GM18907 (cell line): Measurements from ENCODE around the gene ASB13.

Experiments
- ATAC-seq: cut with Tn5 transposase; IDR thresholded peaks from one replicate; pipeline ENCODE4 v1.9.1; 2021; ENCODE audit warnings: mild to moderate bottlenecking, moderate library complexity; ENCODE audit not compliant: unreplicated experiment

The ASB13 gene

GRCh38 chr10:5648494-5649457, 17.6 kb downstream of the ASB13 start:
- no peak for ATAC-seq

DNA sequence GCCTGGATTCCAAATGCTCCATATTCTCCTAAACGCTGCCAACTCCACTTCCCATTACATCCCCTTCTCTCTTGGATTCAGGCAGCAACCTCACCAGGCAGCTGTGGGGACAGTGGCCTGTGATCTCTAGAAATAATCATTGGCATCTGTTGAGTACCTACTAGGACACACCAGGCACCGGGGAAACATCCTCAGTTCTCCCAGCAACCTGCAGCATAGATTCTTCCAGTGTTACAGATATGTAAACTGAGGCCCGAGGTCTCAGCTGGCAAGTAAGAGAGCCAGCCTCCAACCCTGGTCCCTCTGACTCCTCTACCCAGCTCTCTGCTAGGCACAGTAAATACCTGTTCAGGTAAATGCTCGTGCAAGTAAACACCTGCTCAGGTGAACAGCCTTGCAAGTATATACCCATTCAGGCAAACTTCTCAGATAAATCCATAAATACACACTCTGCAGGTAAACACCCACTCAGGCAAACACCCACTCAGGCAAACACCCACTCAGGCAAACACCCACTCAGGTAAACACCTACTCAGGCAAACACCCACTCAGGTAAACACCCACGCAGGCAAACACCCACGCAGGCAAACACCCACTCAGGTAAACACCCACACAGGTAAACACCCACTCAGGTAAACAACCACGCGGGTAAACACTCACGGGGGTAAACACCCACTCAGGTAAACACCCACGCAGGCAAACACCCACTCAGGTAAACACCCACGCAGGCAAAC, 18.7 kb downstream of the ASB13 start:
- no peak for ATAC-seq

DNA sequence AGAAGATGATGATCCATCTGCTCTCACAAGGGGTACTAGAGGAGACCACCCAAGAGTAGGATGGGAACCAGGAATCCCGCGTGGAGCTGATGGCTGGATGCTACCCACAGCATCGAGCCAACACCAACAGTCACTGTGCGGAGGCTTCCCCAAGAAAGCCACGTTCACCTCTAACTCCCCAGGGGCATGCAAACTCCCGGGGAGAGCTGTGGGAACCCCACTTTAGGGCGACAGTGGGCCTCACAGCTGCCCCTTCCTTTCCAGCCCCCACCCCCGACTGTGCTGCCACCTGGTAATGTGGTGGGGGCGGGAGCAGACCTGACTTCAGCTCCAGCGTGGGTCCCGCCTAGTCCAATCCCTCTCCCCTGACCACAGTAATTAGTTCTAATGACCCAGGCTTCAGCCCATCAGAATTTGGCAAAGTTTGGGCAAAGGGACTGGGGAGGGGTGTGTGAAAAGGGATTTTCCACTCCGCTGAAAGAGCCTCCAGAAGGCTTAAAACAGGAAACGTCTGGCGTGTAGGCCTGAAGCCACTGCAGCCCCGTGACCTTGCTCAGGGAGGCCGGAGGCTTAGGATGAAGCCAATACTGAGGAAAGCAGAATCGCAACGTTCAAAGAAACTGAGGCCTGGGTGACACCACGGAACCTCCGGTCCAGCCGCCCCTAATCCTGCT, 20.3 kb downstream of the ASB13 start:
- no peak for ATAC-seq

- no peak for ATAC-seq
These were observed 21.0 kb downstream of the ASB13 start for GRCh38 chr10:5645375-5645774.

- ATAC-seq: no peak
These were observed 21.5 kb downstream of the ASB13 start for GRCh38 chr10:5644930-5645329.

GRCh38 chr10:5643346-5644067, 22.9 kb downstream of the ASB13 start:
- ATAC-seq: no peak

- no peak for ATAC-seq
These were observed 24.9 kb downstream of the ASB13 start for GRCh38 chr10:5641501-5641900.

GRCh38 chr10:5640501-5640900, 25.9 kb downstream of the ASB13 start:
- ATAC-seq: no peak

DNA sequence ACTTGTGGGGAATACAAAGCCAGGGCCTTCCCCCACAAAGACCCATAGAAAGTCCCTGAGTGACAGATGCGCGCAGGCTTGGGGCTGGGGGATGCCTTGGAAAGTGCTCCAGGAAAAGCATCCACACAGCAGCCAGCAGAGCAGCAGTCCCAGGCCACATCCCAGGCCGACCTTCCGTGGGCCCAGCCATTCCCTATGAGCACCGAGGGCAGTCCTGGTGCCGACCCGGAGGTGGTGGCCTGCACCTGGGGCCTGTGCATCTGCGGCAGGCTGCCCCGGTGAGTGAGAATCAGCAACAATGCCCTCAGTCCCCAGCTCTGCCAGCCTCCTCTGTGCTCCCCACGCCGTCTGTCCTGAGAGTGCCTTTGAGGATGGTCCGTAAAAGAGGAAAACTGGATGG, 26.4 kb downstream of the ASB13 start:
- ATAC-seq: no peak

DNA sequence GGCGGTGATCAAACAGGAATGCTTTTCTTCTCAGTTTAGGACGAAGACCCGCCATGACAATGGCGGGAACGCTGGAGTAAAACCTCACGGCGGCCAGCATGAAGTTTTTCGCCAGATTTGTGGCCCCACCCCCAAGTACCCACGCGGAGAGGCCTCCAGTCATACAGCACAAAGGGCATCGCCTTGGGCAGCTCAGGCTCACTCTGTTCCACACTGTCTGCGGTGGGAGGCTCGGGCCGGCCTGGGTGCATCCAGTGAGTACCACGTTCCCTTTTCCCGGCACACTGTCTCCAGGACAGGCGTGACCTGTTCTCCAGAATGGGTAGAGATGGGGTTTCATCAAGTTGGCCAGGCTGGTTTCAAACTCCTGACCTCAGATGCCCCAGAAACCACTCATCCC, 27.3 kb downstream of the ASB13 start:
- no peak for ATAC-seq

GRCh38 chr10:5638494-5638893, 27.9 kb downstream of the ASB13 start:
- ATAC-seq: no peak

DNA sequence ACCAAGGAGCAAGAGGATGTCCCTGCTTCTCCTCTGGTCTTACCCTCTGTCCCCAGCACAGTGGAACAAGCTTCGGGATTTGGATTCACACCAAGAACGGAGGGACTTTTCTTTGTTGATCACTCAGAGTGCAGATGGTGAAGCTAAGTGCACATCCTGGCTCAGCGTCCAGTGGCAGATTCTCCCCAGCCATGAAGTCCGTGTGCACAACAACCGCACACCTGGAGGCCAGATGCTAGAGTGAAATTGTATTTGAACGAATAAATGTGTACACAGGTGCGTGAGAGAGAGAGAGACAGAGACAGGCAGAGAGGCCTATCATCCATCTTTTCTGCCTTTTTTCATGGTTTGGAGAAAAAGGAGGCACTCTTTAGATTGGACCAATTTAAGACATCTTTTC, 31.5 kb downstream of the ASB13 start:
- ATAC-seq: no peak

DNA sequence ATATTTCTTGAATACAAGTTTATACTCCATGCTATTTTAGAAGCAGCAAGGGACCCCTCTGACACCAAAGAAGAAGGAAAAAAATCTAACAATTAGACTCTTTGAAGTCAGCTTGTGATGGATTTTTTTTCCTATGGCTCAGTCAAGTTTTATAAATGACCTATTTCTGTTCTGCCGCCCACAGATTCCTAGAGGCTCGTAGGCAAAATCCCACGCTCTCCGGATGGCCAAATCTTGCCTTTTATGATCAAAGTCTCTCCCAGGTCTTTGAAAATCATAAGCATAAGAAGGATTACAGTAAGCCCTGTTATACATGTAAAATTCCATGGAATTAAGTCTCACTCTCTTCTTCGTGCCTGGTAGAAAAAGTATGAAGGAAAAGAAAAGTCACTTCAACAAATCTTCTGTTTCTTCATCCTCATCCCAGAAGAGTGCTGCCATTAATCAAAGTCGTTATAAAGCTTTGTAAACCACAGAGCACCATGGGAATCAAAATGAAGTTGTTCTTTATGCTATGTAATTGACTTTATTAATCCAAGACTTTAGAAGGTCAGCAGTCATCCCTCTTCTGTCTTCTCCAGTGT, 33.1 kb downstream of the ASB13 start:
- no peak for ATAC-seq

GRCh38 chr10:5632446-5632845, 33.9 kb downstream of the ASB13 start:
- no peak for ATAC-seq

- no peak for ATAC-seq
These were observed 34.5 kb downstream of the ASB13 start for GRCh38 chr10:5631936-5632335.

GRCh38 chr10:5630112-5630436, 36.3 kb downstream of the ASB13 start:
- no peak for ATAC-seq

DNA sequence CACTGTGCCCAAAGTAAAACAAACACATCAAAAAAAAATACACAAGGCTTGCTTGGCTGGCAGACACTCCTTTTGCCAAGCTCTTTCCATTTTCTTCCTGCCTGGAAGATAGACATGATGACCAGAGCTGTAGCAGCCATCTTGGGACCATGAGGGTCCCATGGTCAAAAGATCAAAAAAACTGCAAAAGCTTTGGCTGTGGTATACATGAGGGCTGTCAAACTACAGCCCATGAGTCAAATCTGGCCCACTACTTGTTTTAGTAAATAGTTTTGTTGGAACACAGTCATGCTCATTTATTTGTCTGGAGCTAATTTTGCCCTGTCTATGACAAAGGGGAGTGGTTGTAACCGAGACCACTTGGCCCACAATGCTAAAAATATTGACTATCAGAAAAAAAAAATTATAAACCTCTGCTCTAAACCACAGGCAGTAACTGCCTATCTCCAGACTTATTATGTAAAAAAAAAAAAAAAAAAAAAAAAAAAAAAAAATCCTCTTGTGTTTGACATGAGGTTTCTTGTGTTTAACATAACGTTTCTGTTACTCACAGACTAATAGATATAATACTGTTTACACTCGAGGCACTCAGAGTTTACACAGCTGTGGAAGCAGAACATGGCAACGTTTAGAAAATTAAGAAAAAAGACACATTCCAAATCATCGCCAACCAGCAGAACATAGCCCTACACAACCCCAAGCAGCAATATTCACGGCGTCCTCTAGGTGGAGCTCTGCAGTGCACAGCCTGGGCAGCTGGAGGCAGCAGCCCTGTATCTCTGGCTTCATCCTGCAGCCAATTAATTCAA, 36.9 kb downstream of the ASB13 start:
- ATAC-seq: peak; percentile 90

GRCh38 chr10:5628451-5629302, 37.7 kb downstream of the ASB13 start:
- no peak for ATAC-seq

GRCh38 chr10:5627486-5628044, 38.8 kb downstream of the ASB13 start:
- no peak for ATAC-seq
